HEK293 (cell line): ENCODE measurements around the gene CCKAR.

ENCODE experiments used
- CTCF ChIA-PET: fragments of 350-600 bp; formaldehyde crosslinking; extraction: SDS; loops from one replicate; lab custom pipeline; 2021; ENCODE audit warnings: antibody characterized with exemption; lab: Yijun Ruan, JAX
- POLR2A ChIA-PET: fragments of 300-600 bp; formaldehyde crosslinking; extraction: SDS; loops from one replicate; lab custom pipeline; 2020; ENCODE audit warnings: antibody characterized with exemption, inconsistent platforms; lab: Yijun Ruan, JAX
- H3K27ac ChIP-seq: fragments of 200-500 bp; sonication (Bioruptor generic); 2 replicates; pipeline ENCODE4 v1.5.1; 2014; ENCODE audit warnings: low read depth, low read length, control low read depth, inconsistent platforms; ENCODE audit errors: extremely low read depth
- H3K36me3 ChIP-seq, 2 experiments: fragments of 200-500 bp in 1 of 2; sonication (Bioruptor generic) in 1 of 2; 1 replicate in 1 of 2; 2 replicates in 1 of 2; pipeline ENCODE4 v1.5.1; 2014 to 2017; ENCODE audit warnings: inconsistent platforms in 2 of 2, low read length in 2 of 2; ENCODE audit not compliant: control insufficient read depth in 2 of 2, insufficient read depth in 1 of 2
- H3K4me1 ChIP-seq: fragments of 200-500 bp; sonication (Bioruptor generic); 2 replicates; pipeline ENCODE4 v1.5.1; 2014; ENCODE audit warnings: mild to moderate bottlenecking, low read length, inconsistent platforms; ENCODE audit not compliant: control insufficient read depth, insufficient read depth
- H3K4me3 ChIP-seq: 2 replicates; pipeline ENCODE4 v1.5.1; 2011; ENCODE audit warnings: low read depth, mild to moderate bottlenecking, control low read depth, low read length, moderate library complexity
- H3K9me3 ChIP-seq: fragments of 200-500 bp; sonication (Bioruptor generic); 2 replicates; pipeline ENCODE4 v1.5.1; 2014; ENCODE audit warnings: low read depth, low read length, inconsistent platforms; ENCODE audit not compliant: control insufficient read depth, insufficient read depth
- ATF2 ChIP-seq: fragments of 450-650 bp; formaldehyde crosslinking; IDR thresholded peaks from 2 replicates; pipeline ENCODE4 v1.5.1; 2016; ENCODE audit warnings: missing biosample characterization, missing genetic modification characterization, low read depth
- HOXA7 ChIP-seq: sonication (generic); formaldehyde crosslinking; IDR thresholded peaks from 2 replicates; pipeline ENCODE4 v1.8.1; 2022; ENCODE audit warnings: missing genetic modification reagents, borderline replicate concordance
- KLF7 ChIP-seq: fragments of 450-650 bp; formaldehyde crosslinking; IDR thresholded peaks from 2 replicates; pipeline ENCODE4 v1.5.1; 2016; ENCODE audit warnings: missing biosample characterization, missing genetic modification characterization, borderline replicate concordance
- MEIS1 ChIP-seq: sonication (generic); formaldehyde crosslinking; IDR thresholded peaks from 2 replicates; pipeline ENCODE4 v1.8.1; 2022; ENCODE audit warnings: missing genetic modification reagents, mild to moderate bottlenecking, borderline replicate concordance
- PRDM1 ChIP-seq: fragments of 450-650 bp; formaldehyde crosslinking; IDR thresholded peaks from 2 replicates; pipeline ENCODE4; 2016; ENCODE audit warnings: missing biosample characterization, missing genetic modification characterization
- RBAK ChIP-seq: fragments of 450-650 bp; formaldehyde crosslinking; IDR thresholded peaks from 2 replicates; pipeline ENCODE4 v1.5.1; 2016; ENCODE audit warnings: missing biosample characterization, missing genetic modification characterization
- ZBTB11 ChIP-seq: fragments of 450-650 bp; formaldehyde crosslinking; conservative IDR thresholded peaks from 2 replicates; pipeline ENCODE4 v1.5.1; 2016; ENCODE audit warnings: low read depth, missing biosample characterization, missing genetic modification characterization
- ZBTB48 ChIP-seq: fragments of 450-650 bp; formaldehyde crosslinking; IDR thresholded peaks from 2 replicates; pipeline ENCODE4 v1.5.1; 2016; ENCODE audit warnings: missing biosample characterization, missing genetic modification characterization
- ZEB2 ChIP-seq: fragments of 450-650 bp; formaldehyde crosslinking; IDR thresholded peaks from 2 replicates; pipeline ENCODE4 v1.5.1; 2016; ENCODE audit warnings: missing biosample characterization, missing genetic modification characterization
- ZNF112 ChIP-seq: fragments of 450-650 bp; formaldehyde crosslinking; IDR thresholded peaks from 2 replicates; pipeline ENCODE4 v1.5.0; 2017; ENCODE audit warnings: missing biosample characterization, missing genetic modification characterization
- ZNF155 ChIP-seq: fragments of 450-650 bp; formaldehyde crosslinking; IDR thresholded peaks from 2 replicates; pipeline ENCODE4 v1.5.1; 2016; ENCODE audit warnings: missing biosample characterization, missing genetic modification characterization
- ZNF19 ChIP-seq: fragments of 450-650 bp; formaldehyde crosslinking; IDR thresholded peaks from 2 replicates; pipeline ENCODE4; 2016; ENCODE audit warnings: missing biosample characterization, missing genetic modification characterization, low read depth
- ZNF248 ChIP-seq: fragments of 450-650 bp; formaldehyde crosslinking; IDR thresholded peaks from 2 replicates; pipeline ENCODE4 v1.5.1; 2017; ENCODE audit warnings: missing biosample characterization, missing genetic modification characterization
- ZNF335 ChIP-seq: fragments of 450-650 bp; formaldehyde crosslinking; conservative IDR thresholded peaks from 2 replicates; pipeline ENCODE4 v1.5.1; 2016; ENCODE audit warnings: missing biosample characterization, missing genetic modification characterization
- ZNF513 ChIP-seq: fragments of 450-650 bp; IDR thresholded peaks from 2 replicates; pipeline ENCODE4 v1.5.1; 2018; ENCODE audit warnings: missing biosample characterization, missing genetic modification characterization
- ZNF530 ChIP-seq: fragments of 450-650 bp; formaldehyde crosslinking; IDR thresholded peaks from 2 replicates; pipeline ENCODE4 v1.5.1; 2016; ENCODE audit warnings: low read depth, missing biosample characterization, missing genetic modification characterization
- ZNF558 ChIP-seq: fragments of 450-650 bp; formaldehyde crosslinking; IDR thresholded peaks from 2 replicates; pipeline ENCODE4 v1.5.1; 2016; ENCODE audit warnings: missing biosample characterization, missing genetic modification characterization
- ZNF560 ChIP-seq: fragments of 450-650 bp; formaldehyde crosslinking; IDR thresholded peaks from 2 replicates; pipeline ENCODE4 v1.5.1; 2017; ENCODE audit warnings: missing biosample characterization, missing genetic modification characterization, borderline replicate concordance
- ZSCAN30 ChIP-seq: fragments of 450-650 bp; IDR thresholded peaks from 2 replicates; pipeline ENCODE4 v1.5.1; 2018; ENCODE audit warnings: missing biosample characterization, mild to moderate bottlenecking, missing genetic modification characterization, moderate library complexity
- TF ChIP-seq, protein P1 (sequence below): fragments of 450-650 bp; formaldehyde crosslinking; IDR thresholded peaks from 2 replicates; pipeline ENCODE4 v1.5.1; 2017; ENCODE audit warnings: missing biosample characterization, missing genetic modification characterization
- TF ChIP-seq, protein P2 (sequence below): fragments of 450-650 bp; formaldehyde crosslinking; IDR thresholded peaks from 2 replicates; pipeline ENCODE4 v1.5.1; 2016; ENCODE audit warnings: missing biosample characterization, missing genetic modification characterization
- TF ChIP-seq, protein P3 (sequence below): fragments of 450-650 bp; formaldehyde crosslinking; IDR thresholded peaks from 2 replicates; pipeline ENCODE4 v1.5.1; 2017; ENCODE audit warnings: missing biosample characterization, mild to moderate bottlenecking, missing genetic modification characterization, moderate library complexity

The CCKAR gene

GRCh38 chr4:26482508-26483462, 7.5 kb downstream of the CCKAR start (continued):
- TF ChIP-seq, protein P1, sequence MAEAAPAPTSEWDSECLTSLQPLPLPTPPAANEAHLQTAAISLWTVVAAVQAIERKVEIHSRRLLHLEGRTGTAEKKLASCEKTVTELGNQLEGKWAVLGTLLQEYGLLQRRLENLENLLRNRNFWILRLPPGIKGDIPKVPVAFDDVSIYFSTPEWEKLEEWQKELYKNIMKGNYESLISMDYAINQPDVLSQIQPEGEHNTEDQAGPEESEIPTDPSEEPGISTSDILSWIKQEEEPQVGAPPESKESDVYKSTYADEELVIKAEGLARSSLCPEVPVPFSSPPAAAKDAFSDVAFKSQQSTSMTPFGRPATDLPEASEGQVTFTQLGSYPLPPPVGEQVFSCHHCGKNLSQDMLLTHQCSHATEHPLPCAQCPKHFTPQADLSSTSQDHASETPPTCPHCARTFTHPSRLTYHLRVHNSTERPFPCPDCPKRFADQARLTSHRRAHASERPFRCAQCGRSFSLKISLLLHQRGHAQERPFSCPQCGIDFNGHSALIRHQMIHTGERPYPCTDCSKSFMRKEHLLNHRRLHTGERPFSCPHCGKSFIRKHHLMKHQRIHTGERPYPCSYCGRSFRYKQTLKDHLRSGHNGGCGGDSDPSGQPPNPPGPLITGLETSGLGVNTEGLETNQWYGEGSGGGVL (tag by site-specific recombination): no peak
- TF ChIP-seq ZNF112: no peak
- no peak for TF ChIP-seq ZSCAN30 (tag by site-specific recombination)
- no peak for TF ChIP-seq KLF7 (tag by site-specific recombination)
- no peak for TF ChIP-seq ZEB2 (tag by site-specific recombination)

- Histone ChIP-seq H3K4me3 (no peak overlapping the region), H3K27ac (no peak overlapping the region), H3K36me3 (no peaks in the 10 kb centered on the region), H3K4me1 (peaks cover 6% of the 10 kb centered on the region; the same call in 1 of the 2 replicates), H3K9me3 (no peaks in the 10 kb centered on the region)
- POLR2A ChIA-PET: no interaction called here
- CTCF ChIA-PET: no interaction called here
- TF ChIP-seq ZNF513 (tag by site-specific recombination) (no peak), ZNF560 (tag by site-specific recombination) (no peak), ZNF335 (no peak), ATF2 (tag by site-specific recombination) (no peak), ZBTB48 (tag by site-specific recombination) (no peak), MEIS1 (no peak), ZNF155 (tag by site-specific recombination) (no peak), ZNF248 (tag by site-specific recombination) (no peak), PRDM1 (tag by site-specific recombination) (no peak), ZBTB11 (tag by site-specific recombination) (no peak), ZNF530 (tag by site-specific recombination) (no peak), ZNF19 (tag by site-specific recombination) (no peak), ZNF558 (tag by site-specific recombination) (no peak), HOXA7 (CRISPR knock-in tag) (no peak), RBAK (no peak)
- TF ChIP-seq, protein P2, sequence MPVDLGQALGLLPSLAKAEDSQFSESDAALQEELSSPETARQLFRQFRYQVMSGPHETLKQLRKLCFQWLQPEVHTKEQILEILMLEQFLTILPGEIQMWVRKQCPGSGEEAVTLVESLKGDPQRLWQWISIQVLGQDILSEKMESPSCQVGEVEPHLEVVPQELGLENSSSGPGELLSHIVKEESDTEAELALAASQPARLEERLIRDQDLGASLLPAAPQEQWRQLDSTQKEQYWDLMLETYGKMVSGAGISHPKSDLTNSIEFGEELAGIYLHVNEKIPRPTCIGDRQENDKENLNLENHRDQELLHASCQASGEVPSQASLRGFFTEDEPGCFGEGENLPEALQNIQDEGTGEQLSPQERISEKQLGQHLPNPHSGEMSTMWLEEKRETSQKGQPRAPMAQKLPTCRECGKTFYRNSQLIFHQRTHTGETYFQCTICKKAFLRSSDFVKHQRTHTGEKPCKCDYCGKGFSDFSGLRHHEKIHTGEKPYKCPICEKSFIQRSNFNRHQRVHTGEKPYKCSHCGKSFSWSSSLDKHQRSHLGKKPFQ (tag by site-specific recombination): no peak
- TF ChIP-seq, protein P3, sequence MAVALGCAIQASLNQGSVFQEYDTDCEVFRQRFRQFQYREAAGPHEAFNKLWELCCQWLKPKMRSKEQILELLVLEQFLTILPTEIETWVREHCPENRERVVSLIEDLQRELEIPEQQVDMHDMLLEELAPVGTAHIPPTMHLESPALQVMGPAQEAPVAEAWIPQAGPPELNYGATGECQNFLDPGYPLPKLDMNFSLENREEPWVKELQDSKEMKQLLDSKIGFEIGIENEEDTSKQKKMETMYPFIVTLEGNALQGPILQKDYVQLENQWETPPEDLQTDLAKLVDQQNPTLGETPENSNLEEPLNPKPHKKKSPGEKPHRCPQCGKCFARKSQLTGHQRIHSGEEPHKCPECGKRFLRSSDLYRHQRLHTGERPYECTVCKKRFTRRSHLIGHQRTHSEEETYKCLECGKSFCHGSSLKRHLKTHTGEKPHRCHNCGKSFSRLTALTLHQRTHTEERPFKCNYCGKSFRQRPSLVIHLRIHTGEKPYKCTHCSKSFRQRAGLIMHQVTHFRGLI: no peak
These were observed 12.0 kb downstream of the CCKAR start for GRCh38 chr4:26478330-26478729.
